ES-I3 (cell line): ENCODE measurements around the gene FREM3.
"Not testable (repeated sequence)": the region's sequence is repeated elsewhere in the genome, so short reads cannot be mapped to it uniquely, and the experiment has no call there.

Experiments used
- H3K36me3 ChIP-seq: 2 replicates; pipeline ENCODE4 v1.6.1; 2013; ENCODE audit warnings: mild to moderate bottlenecking, low read length, control low read depth, moderate library complexity; ENCODE audit not compliant: insufficient read depth
- H3K4me1 ChIP-seq: 2 replicates; pipeline ENCODE4 v1.6.1; 2013; ENCODE audit warnings: mild to moderate bottlenecking, control low read depth, low read length; ENCODE audit not compliant: insufficient read depth
- H3K9ac ChIP-seq: 2 replicates; pipeline ENCODE4 v1.6.1; 2013; ENCODE audit warnings: low read depth, mild to moderate bottlenecking, low read length, moderate library complexity
- H3K9me3 ChIP-seq: 2 replicates; pipeline ENCODE4 v1.6.1; 2013; ENCODE audit warnings: mild to moderate bottlenecking, low read length, moderate library complexity; ENCODE audit not compliant: control insufficient read depth, insufficient read depth

Gene FREM3

DNA sequence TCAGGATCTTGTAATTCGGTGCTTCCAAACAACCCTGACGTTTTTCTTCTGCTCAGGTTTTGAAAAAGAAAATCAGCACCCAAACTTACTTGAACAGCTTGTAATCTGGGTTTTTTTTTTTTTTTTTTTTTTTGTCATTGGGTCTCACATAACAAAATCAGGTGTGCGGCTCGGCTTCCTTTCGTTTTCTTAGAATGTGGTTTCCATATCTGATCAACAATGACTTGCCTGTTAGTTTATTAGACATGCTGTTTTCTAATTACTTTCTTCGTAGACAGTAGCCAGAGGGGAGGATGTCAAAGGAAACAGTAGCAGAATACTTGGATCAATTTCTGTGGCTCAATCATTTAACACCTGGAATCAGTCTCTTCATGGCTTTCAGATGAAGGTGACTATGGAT, 890 bp upstream of the FREM3 start:
- H3K4me1 ChIP-seq, result no peaks in the 10 kb centered on the region
- H3K9ac ChIP-seq, result no peak overlapping the region; the same call in 1 of the 2 replicates
- H3K9me3 ChIP-seq, result no peaks in the 10 kb centered on the region
- no peaks in the 10 kb centered on the region for H3K36me3 ChIP-seq

DNA sequence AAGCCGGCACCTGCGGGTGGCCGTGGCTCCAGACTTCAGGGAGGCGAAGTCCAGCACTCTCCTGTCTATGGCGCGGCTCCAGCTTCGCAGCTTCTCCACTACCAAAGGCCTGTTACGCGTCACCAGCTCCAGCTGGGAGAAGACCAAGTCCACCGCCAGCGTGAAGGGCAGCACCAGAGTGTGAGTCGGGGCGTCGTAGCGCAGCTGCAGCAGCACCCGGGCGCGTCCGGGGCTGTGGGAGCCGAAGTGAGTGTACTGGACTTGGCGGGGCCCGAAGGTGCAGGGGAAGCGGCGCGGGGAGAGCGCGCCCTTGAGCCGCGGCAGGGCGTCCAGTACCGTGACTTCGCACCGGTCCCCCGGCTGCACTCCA, 444 bp downstream of the FREM3 start:
- no peaks in the 10 kb centered on the region for H3K4me1 ChIP-seq
- peak overlapping the region; percentile 51; the same call in 1 of the 2 replicates for H3K9ac ChIP-seq
- H3K9me3 ChIP-seq, result no peaks in the 10 kb centered on the region
- no peaks in the 10 kb centered on the region for H3K36me3 ChIP-seq

DNA sequence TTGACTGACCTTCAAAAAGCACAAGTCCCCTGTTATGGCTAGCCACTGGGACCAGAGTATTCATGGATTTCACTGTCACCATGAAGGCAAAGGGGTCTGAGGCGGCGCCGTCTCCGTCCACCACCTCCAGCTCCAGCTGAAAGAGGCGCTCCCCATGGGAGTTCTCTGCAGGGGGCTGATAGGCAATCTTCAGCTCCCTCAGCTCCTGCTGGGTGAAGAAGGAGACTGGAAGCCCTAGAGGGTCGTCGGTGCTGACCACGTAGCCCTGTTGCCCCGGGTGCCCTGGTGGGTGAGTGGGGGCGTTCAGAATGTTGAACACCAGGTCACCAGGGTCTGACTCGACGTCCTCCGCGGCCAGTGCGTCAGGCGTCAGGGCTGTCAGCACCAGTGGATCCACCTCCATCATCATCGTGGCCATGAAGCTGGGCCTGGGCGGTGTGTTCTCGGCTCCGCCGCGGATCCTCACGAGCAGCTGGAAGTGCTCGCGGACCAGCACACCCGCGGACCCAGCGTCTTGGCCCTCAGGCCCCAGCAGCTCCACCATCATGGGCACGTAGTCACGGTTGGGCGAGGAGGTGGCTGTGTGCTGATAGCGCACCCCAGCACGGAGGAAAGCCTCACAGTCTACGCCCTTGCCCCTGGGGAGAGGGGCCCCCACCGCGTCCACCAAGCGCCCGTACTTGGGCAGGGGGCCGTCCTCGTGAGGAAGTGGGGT, 987 bp downstream of the FREM3 start:
- no peaks in the 10 kb centered on the region for H3K36me3 ChIP-seq
- no peaks in the 10 kb centered on the region for H3K9me3 ChIP-seq
- no peaks in the 10 kb centered on the region for H3K4me1 ChIP-seq
- peak overlapping the region; percentile 51; the same call in 1 of the 2 replicates for H3K9ac ChIP-seq

DNA sequence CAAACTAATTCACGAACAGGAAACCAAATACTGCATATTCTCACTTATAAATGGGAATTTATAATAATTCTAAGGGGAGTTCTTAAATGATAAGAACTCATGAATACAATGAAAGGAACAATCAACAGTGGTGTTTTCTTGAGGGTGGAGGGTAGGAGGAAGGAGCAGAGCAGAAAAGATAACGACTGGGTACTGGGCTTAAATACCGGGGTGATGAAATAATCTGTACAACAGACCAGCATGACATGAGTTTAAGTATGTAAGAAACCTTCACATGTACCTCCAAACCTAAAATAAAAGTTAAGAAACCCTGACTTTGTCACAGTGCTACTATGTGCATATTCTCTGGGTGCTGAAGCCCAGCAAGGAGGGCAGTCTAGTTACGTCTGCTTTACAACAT, 6.6 kb downstream of the FREM3 start:
- no peaks in the 10 kb centered on the region for H3K9me3 ChIP-seq
- H3K4me1 ChIP-seq, result no peaks in the 10 kb centered on the region
- H3K9ac ChIP-seq, result no peak overlapping the region
- no peaks in the 10 kb centered on the region for H3K36me3 ChIP-seq

- Histone ChIP-seq H3K9ac (no peak overlapping the region), H3K36me3 (no peaks in the 10 kb centered on the region), H3K9me3 (no peaks in the 10 kb centered on the region), H3K4me1 (no peaks in the 10 kb centered on the region)
These were observed 8.2 kb downstream of the FREM3 start for GRCh38 chr4:143692241-143692640.

- no peaks in the 10 kb centered on the region for H3K9me3 ChIP-seq
- H3K36me3 ChIP-seq, result no peaks in the 10 kb centered on the region
These were observed 21.0 kb downstream of the FREM3 start for GRCh38 chr4:143679434-143679833.

GRCh38 chr4:143673629-143674028, 26.8 kb downstream of the FREM3 start:
- not testable (repeated sequence) for H3K9ac ChIP-seq, H3K9me3 ChIP-seq, H3K4me1 ChIP-seq, H3K36me3 ChIP-seq

More at GRCh38 chr4:143679434-143679833, 21.0 kb downstream of the FREM3 start:
- no peak overlapping the region for H3K9ac ChIP-seq
- H3K4me1 ChIP-seq, result no peaks in the 10 kb centered on the region

GRCh38 chr4:143668930-143669552, 31.4 kb downstream of the FREM3 start:
- Histone ChIP-seq H3K36me3 (no peaks in the 10 kb centered on the region), H3K4me1 (no peaks in the 10 kb centered on the region), H3K9me3 (no peaks in the 10 kb centered on the region), H3K9ac (no peak overlapping the region)

DNA sequence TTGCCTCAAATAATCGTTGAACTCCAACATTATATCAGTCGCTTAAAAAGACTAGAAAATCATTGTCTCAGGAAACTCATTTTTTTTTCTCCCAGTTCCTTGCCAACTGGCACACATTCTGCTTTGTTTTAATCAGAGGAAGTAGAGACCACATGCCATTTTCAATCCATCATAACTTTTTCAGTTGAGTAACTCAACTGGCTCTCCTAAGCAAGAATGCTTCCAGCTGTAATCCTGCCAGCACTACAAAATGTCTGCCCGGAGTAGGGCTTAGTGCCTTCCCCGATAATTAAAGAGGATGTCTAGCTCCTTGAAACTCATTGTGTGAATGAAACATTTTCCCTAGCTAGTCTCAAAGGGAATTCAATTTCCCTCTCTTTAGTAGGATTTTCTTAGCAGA, 33.0 kb downstream of the FREM3 start:
- no peak overlapping the region for H3K9ac ChIP-seq
- no peaks in the 10 kb centered on the region for H3K4me1 ChIP-seq
- H3K36me3 ChIP-seq, result no peaks in the 10 kb centered on the region
- no peaks in the 10 kb centered on the region for H3K9me3 ChIP-seq

DNA sequence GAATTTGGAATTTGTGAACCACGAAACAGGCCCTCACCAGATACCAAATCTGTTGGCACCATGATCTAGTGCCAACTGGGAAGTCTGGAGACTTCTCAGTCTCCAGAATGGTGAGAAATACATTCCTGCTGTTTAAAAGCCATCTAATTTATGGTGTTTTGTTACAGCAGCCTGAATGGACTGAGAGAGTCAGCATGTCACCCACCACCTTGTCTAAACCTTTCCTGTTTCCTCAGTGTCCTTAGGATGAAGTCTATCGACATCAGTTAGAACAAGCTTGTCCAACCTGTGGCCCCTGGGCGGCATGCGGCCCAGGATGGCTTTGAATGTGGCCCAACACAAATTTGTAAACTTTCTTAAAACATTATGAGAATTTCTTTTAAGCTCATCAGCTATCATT, 42.1 kb downstream of the FREM3 start:
- Histone ChIP-seq H3K36me3 (no peaks in the 10 kb centered on the region), H3K9me3 (no peaks in the 10 kb centered on the region), H3K9ac (no peak overlapping the region), H3K4me1 (no peaks in the 10 kb centered on the region)

GRCh38 chr4:143654571-143654970, 45.9 kb downstream of the FREM3 start:
- Histone ChIP-seq H3K36me3 (no peaks in the 10 kb centered on the region), H3K9me3 (no peaks in the 10 kb centered on the region), H3K4me1 (no peaks in the 10 kb centered on the region), H3K9ac (no peak overlapping the region)

- no peak overlapping the region for H3K9ac ChIP-seq
- no peaks in the 10 kb centered on the region for H3K9me3 ChIP-seq
- H3K36me3 ChIP-seq, result no peaks in the 10 kb centered on the region
- no peaks in the 10 kb centered on the region for H3K4me1 ChIP-seq
These were observed 47.4 kb downstream of the FREM3 start for GRCh38 chr4:143653031-143653430.

GRCh38 chr4:143643399-143643798, 57.1 kb downstream of the FREM3 start:
- Histone ChIP-seq H3K9ac (no peak overlapping the region), H3K9me3 (no peaks in the 10 kb centered on the region), H3K4me1 (no peaks in the 10 kb centered on the region), H3K36me3 (no peaks in the 10 kb centered on the region)

GRCh38 chr4:143642611-143643010, 57.9 kb downstream of the FREM3 start:
- Histone ChIP-seq H3K36me3 (no peaks in the 10 kb centered on the region), H3K9ac (no peak overlapping the region), H3K4me1 (no peaks in the 10 kb centered on the region)

GRCh38 chr4:143641361-143641760, 59.1 kb downstream of the FREM3 start:
- Histone ChIP-seq H3K9me3 (no peaks in the 10 kb centered on the region), H3K4me1 (no peaks in the 10 kb centered on the region), H3K36me3 (no peaks in the 10 kb centered on the region), H3K9ac (no peak overlapping the region)

More at GRCh38 chr4:143642611-143643010, 57.9 kb downstream of the FREM3 start:
- H3K9me3 ChIP-seq, result no peaks in the 10 kb centered on the region
